Activated CD8-positive, alpha-beta memory T cell treated with anti-CD3 and anti-CD28 coated beads, Interleukin-2, amount 50 U/mL, for 48 hours (primary cell): Measurements from ENCODE around the gene WDR87.
"Not testable (repeated sequence)": the region's sequence is repeated elsewhere in the genome, so short reads cannot be mapped to it uniquely, and the experiment has no call there.

Experiments
- DNase-seq: peaks from one replicate; pipeline ENCODE4 v3.0.0-alpha.2; 2020

Gene WDR87

GRCh38 chr19:37929355-37929923 lies 23.0 kb upstream of the WDR87 start:
- DNase-seq, result no peak

GRCh38 chr19:37928527-37929286 lies 22.3 kb upstream of the WDR87 start:
- no peak for DNase-seq

- DNase-seq, result no peak
Observed at GRCh38 chr19:37926711-37927110, 20.3 kb upstream of the WDR87 start.

DNA sequence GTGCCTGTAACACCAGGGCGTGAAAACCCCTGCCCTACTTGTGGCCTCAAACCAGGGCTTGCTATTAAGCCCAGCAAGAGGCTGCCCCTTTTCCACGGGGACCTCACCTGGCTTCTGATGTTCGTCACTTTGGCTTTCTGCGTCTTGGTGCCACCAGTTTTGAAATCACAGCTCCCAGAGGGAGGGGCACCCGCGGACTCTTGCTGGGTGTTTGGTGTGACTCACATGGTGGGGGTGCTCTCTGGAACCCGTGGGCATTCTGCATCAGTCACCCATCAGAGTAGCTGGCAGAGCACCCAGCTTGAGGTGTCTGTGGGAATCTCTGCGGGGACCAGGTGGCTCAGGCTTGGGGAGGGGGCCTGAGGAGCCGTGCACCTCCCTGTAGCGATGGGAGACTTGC lies 19.9 kb upstream of the WDR87 start:
- no peak for DNase-seq

DNA sequence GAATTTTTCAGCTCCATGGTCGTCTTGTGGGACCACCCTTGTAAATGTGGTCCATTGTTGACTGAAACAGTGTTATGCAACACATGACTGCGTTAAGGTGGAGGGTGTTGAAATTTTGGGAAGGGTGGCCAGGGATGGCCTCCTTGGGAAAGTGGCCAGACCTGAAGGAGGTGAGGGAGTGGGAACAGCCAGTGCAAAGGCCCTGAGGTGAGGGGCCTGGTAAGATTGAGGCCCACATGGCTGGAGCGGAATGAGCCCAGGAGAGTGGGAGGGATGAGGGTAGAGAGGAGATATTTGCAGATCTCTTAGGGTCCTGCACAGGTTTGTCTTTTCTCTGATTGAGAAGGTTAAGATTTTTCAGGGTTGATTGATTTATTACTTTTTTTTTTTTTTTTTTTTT lies 18.8 kb upstream of the WDR87 start:
- DNase-seq, result no peak

GRCh38 chr19:37924573-37924972 lies 18.2 kb upstream of the WDR87 start:
- not testable (repeated sequence) for DNase-seq

- DNase-seq, result no peak
Observed at GRCh38 chr19:37920591-37921450, 14.4 kb upstream of the WDR87 start.

DNA sequence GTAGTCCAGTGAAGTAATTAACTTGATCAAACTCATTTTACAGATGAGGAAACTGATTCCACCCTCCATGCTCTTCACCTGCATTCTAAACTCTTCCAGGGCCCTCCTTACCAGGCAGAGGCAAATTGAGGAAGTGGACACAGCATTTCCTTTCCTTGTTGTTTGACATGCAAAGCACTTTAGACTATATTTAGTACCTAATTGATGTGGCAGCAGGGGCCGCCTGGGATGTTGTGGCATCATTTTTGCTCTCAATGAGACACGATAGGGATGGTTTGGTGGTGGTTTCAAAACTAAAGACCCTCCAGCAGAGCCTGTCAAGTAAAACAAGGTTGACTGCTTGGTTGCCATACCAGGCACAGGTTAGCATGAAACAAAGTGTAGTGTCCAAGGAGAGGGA lies 8.5 kb upstream of the WDR87 start:
- no peak for DNase-seq

DNA sequence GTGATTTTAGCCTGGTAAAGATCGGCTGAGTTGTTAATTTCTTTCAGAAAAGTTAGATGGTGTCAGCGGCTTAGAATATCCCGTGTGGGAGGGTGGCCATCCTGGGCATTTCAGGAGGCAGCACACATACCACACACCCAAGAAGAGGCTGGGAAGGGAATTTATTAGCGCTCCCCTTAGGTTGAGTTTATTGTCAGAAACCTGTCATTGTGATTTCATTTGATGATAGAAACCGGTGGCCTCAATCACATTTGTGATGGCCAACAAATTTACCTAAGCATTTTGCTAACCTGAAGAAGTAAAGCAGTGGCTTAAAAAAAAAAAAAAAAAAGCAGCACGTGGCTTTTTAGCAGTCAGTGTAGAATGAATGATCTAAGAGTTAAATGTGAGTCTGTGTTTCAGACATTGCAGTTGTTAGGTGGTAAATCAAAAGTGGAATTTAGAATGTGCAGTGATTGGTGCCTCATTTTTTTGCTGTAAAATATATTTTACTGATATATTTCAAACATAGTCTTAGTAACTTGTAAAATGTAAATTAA lies 3.3 kb upstream of the WDR87 start:
- DNase-seq, result no peak

DNA sequence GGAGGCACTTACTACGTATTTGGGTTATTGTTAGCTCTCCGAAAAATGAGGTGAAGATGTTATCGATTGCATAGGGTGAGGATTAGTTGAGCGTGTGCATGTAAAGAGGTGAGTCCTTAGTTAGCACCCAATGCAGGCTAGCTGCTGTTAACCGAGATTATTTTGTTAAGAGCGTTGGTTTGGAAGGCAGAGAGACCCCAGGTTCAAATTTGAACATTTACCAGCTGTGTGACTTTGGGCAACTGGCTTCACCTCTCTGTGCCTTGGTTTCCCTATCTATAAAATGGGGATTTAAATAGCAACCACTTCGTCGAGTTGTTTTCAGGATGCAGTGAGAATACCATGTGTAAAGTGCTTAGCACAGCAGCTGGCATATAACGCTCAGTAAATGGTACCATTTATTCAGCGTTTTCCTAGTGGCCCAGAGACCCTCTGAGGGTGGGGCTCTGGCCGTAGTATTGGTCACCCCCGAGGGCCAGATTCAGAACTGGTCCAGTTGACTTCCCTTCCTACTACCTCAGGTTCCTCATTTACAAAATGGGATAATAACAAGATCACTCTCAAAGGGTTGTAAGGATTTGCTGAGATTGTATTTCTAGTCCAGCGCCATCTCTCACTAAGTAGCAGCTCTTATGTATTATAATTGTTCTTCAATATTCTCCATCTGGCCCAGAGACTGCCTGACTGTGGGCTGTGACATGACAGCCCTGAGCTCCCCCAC lies 1.5 kb upstream of the WDR87 start:
- DNase-seq, result no peak

GRCh38 chr19:37906869-37907734 lies 708 bp upstream of the WDR87 start, which contains the start of gene SIPA1L3:
SIPA1L3 (plus strand) TSS chr19:37907208; CDS start chr19:38081566, 174,358 bp downstream.
- DNase-seq, result peak; percentile 95

DNA sequence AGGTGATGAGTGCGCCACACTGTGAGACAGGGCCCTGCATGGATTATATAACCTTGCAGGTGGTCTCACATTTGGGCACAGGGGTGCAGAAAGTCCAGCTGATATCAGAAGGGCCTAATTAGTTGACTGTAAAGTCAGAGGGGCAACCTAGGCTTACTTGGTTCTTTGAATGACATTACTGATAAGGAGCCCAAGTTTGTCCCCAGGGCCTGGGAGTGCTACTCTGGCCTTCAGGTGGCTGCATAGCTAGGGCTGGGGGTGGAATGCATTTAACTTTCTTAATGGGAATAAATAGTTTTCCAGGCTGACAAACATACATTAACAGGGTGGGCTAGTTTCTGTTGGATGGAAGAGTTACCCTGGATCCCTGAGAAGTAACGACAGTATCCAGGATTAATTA lies 3.3 kb downstream of the WDR87 start:
- no peak for DNase-seq

DNA sequence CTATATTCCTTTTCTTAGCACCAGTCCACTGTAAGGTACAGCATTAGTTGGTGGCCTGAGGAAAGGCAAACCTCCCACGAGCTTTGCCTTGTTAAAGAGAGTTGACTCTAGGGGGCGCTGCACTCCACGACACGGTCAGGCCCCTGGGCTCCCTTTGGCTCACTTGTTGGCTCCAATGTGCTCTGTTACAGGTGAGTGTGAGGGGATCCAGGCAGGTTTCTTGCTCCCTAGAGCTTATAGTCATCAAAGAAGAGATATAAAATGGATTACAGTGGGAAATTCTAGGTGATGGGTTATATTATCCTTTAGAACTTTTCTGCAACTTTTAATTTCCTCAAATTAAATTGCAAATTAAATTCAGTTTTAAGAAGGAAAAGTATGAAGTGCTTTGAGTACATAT lies 3.7 kb downstream of the WDR87 start:
- peak; percentile 90 for DNase-seq

- DNase-seq, result no peak
Observed at GRCh38 chr19:37899966-37900365, 6.4 kb downstream of the WDR87 start.

GRCh38 chr19:37899453-37899852 lies 6.9 kb downstream of the WDR87 start:
- no peak for DNase-seq

DNA sequence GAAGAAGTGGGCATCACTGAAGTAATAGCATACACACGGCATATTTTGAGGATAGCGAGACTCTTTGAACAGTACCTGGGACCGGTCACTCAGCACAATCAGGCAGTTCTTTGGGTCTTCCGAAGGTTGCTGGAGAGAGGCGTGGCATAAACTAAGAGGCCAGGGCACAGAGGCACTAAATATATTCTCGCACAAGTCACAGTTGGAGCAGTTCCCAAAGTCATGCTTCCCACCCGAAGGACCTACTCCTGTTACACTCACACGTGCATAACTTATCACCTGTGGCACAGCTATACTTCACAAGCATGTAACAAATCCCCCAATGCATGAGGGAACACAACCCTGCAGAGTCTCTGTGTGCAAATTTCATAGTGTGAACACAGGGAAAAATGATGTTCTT lies 10.2 kb downstream of the WDR87 start:
- no peak for DNase-seq

GRCh38 chr19:37893845-37894575 lies 12.4 kb downstream of the WDR87 start:
- DNase-seq, result no peak

DNA sequence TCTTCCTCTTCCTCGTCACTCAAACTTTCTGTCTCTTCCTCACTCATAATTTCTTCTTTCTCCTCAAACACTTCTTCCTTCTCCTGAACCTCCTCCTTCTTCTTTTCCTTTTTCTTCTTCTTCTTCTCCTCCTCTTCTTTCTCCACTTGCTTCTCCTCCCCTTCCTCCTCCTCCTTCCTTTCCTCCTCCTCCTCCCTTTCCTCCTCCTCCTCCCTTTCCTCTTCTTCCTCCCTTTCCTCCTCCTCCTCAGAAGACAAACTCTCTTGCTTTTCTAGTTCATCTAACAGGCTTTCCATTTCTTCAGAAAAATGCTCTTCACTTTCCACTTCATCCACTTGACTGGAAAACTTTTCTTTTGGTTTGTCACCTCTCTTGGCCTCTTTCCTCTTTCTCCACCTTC lies 19.8 kb downstream of the WDR87 start:
- no peak for DNase-seq

DNA sequence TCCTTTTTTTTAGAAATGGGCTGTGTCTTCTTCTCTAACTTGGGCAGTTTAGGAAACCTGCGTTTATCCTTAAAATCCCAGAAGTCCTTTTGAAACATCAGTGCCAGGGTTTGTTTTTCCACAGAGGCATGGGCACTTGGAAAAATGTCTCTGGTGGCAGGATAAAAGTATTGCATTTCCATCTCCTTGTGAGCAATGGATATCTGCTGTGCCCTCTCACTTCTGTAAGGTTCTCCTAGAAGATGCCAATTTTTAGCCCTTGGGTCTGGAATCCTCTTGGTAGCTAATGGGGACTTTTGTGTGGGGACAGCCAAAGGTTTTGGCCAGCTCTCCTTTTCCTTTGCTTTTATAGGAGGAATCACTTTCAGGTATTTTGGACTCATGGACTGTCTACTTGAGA lies 21.0 kb downstream of the WDR87 start:
- DNase-seq, result no peak

GRCh38 chr19:37877147-37877546 lies 29.2 kb downstream of the WDR87 start:
- DNase-seq, result no peak

DNA sequence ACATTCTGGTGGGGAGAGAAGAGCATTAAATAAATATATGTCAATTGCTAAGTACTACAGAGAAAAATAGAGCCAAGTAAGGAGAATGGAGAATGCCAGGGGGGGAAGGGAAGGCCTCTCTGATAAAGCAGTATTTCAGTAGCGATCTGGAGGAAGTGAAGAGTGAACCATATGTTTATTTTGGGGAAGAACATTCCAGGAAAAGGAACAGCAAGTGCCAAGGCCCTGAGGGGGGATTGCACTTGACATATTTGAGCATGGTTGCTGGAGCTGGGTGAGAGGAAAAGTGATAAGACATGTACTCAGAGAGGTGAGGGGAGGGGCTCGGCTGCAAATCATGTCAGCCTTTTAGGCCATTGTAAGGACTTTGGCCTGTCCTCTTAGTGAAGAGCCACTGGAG lies 30.4 kb downstream of the WDR87 start:
- DNase-seq, result no peak
